ENCODE data around the gene FZD2.

Gene FZD2

GRCh38 chr17:44547625-44548267 is 9.5 kb upstream of the FZD2 start:
- no peak overlapping the region for H3K4me3 ChIP-seq (ENCODE audit: low read depth, low read length)
- peak; percentile 38 for DNase-seq (ENCODE audit: low read depth)
- TF ChIP-seq MYC (IDR thresholded peaks at IDR 0.05; ENCODE audit: low read depth, low read length) (no peak), POLR2A (IDR thresholded peaks at IDR 0.05; ENCODE audit: extremely low read depth, insufficient read length) (no peak), CTCF (IDR thresholded peaks at IDR 0.05; ENCODE audit: low read depth, low read length) (no peak)
- TF ChIP-seq, protein P1, sequence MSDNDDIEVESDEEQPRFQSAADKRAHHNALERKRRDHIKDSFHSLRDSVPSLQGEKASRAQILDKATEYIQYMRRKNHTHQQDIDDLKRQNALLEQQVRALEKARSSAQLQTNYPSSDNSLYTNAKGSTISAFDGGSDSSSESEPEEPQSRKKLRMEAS (IDR thresholded peaks at IDR 0.05; ENCODE audit: low read depth, low read length) = no peak

GRCh38 chr17:44548376-44549230 is 8.7 kb upstream of the FZD2 start:
- TF ChIP-seq CTCF (IDR thresholded peaks at IDR 0.05; ENCODE audit: low read depth, low read length) (no peak), POLR2A (IDR thresholded peaks at IDR 0.05; ENCODE audit: extremely low read depth, insufficient read length) (no peak), MYC (IDR thresholded peaks at IDR 0.05; ENCODE audit: low read depth, low read length) (no peak)
- TF ChIP-seq, protein P1 (IDR thresholded peaks at IDR 0.05; ENCODE audit: low read depth, low read length) = no peak
- no peak overlapping the region for H3K4me3 ChIP-seq (ENCODE audit: low read depth, low read length)
- DNase-seq (ENCODE audit: low read depth) = no peak

DNA sequence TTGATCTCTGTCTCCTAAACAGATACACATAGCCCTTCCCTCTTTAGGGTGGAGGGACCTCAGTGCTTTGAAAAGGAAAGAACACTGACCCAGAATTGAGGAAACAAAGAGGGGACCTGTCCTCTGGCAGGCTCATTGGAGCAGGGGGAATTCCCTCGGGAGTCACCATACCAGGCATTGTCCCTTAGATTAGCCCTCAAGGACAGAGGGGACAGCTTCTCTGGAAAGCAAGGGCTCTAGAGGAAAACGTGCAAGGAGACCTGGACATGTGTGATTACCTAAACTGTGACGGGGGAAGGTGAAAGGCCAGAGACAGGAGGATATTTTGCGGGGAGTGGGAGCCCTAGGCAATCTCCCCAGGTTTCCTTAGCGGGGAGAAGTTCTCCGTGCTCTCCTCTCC is 7.6 kb upstream of the FZD2 start:
- TF ChIP-seq POLR2A (IDR thresholded peaks at IDR 0.05; ENCODE audit: extremely low read depth, insufficient read length) (no peak), CTCF (IDR thresholded peaks at IDR 0.05; ENCODE audit: low read depth, low read length) (no peak), MYC (IDR thresholded peaks at IDR 0.05; ENCODE audit: low read depth, low read length) (no peak)
- TF ChIP-seq, protein P1 (IDR thresholded peaks at IDR 0.05; ENCODE audit: low read depth, low read length) = no peak
- DNase-seq (ENCODE audit: low read depth) = no peak

DNA sequence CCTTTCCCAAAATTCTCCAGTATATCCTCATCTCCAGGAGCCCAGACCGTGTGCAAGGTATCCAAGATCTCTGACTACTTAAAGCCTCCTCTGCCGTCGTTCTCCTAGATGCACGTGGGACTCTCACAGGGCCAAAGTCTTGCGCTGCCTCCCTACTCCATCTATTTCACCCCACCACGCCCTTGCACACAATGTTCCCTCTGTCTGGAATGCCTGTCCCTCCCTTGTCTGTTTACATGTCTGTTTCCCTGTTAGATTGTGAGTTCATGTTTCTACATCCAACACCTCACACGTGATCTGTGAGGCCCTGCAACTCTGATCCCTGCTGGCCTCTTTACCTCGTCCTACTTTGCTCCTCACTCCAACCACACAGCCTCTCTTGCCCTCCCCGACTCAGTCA is 4.9 kb upstream of the FZD2 start:
- no peak for DNase-seq (ENCODE audit: low read depth)
- H3K4me3 ChIP-seq (ENCODE audit: low read depth, low read length) = no peak overlapping the region
- TF ChIP-seq CTCF (IDR thresholded peaks at IDR 0.05; ENCODE audit: low read depth, low read length) (no peak), POLR2A (IDR thresholded peaks at IDR 0.05; ENCODE audit: extremely low read depth, insufficient read length) (no peak), MYC (IDR thresholded peaks at IDR 0.05; ENCODE audit: low read depth, low read length) (no peak)
- TF ChIP-seq, protein P1 (IDR thresholded peaks at IDR 0.05; ENCODE audit: low read depth, low read length) = no peak

More for the DNA sequence above, 7.6 kb upstream of the FZD2 start:
- no peak overlapping the region for H3K4me3 ChIP-seq (ENCODE audit: low read depth, low read length)

GRCh38 chr17:44555099-44555498 is 2.2 kb upstream of the FZD2 start:
- TF ChIP-seq CTCF (IDR thresholded peaks at IDR 0.05; ENCODE audit: low read depth, low read length) = no peak
- TF ChIP-seq POLR2A (IDR thresholded peaks at IDR 0.05; ENCODE audit: extremely low read depth, insufficient read length) = no peak
- no peak for TF ChIP-seq MYC (IDR thresholded peaks at IDR 0.05; ENCODE audit: low read depth, low read length)
- TF ChIP-seq, protein P1 (IDR thresholded peaks at IDR 0.05; ENCODE audit: low read depth, low read length) = no peak
- DNase-seq (ENCODE audit: low read depth) = no peak
- H3K4me3 ChIP-seq (ENCODE audit: low read depth, low read length) = no peak overlapping the region
